HG02938 (cell line): Measurements from ENCODE around the gene RRP1.

Experiments
- ATAC-seq: cut with Tn5 transposase; IDR thresholded peaks from one replicate; pipeline ENCODE4 v1.9.1; 2021; ENCODE audit warnings: mild to moderate bottlenecking, moderate library complexity; ENCODE audit not compliant: unreplicated experiment

The RRP1 gene, protein sequence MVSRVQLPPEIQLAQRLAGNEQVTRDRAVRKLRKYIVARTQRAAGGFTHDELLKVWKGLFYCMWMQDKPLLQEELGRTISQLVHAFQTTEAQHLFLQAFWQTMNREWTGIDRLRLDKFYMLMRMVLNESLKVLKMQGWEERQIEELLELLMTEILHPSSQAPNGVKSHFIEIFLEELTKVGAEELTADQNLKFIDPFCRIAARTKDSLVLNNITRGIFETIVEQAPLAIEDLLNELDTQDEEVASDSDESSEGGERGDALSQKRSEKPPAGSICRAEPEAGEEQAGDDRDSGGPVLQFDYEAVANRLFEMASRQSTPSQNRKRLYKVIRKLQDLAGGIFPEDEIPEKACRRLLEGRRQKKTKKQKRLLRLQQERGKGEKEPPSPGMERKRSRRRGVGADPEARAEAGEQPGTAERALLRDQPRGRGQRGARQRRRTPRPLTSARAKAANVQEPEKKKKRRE

DNA sequence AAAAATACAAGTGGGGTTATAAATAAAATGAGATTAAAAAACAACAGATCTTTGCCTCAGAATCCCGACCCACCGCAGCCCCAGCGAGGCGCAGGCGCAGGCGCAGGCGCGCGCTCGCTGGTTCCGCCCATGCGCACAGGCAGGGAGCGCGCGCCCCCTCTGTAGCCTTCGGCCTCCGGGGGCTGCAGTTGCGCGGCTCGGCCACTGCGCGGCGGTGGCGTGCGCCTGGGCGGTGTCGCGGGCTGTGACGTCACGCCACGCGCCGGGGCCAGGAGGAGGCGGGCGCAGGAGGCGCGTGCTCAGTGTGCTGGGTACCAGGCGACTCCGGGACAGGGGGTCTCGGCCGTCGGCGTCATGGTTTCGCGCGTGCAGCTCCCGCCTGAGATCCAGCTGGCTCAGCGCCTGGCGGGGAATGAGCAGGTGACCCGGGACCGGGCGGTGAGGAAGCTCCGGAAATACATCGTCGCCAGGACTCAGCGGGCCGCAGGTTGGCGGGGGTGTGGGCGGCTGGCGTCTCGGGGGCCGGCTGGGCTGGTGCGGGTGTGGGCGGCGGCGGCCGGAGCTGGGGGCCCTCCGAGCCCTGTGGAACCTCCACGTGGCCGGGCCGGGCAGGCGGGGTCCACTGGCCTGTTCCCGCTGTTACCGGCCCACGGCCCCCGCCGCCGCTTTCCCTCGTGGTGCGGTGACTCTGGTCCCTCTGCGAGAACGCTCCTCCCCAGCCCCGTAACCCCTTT is at the start of gene RRP1:
Gene RRP1 (plus strand): TSS at position 302 of the 734 bp plus-strand sequence. CDS start 53 bp downstream, at position 355.
- peak; percentile 66 for ATAC-seq

DNA sequence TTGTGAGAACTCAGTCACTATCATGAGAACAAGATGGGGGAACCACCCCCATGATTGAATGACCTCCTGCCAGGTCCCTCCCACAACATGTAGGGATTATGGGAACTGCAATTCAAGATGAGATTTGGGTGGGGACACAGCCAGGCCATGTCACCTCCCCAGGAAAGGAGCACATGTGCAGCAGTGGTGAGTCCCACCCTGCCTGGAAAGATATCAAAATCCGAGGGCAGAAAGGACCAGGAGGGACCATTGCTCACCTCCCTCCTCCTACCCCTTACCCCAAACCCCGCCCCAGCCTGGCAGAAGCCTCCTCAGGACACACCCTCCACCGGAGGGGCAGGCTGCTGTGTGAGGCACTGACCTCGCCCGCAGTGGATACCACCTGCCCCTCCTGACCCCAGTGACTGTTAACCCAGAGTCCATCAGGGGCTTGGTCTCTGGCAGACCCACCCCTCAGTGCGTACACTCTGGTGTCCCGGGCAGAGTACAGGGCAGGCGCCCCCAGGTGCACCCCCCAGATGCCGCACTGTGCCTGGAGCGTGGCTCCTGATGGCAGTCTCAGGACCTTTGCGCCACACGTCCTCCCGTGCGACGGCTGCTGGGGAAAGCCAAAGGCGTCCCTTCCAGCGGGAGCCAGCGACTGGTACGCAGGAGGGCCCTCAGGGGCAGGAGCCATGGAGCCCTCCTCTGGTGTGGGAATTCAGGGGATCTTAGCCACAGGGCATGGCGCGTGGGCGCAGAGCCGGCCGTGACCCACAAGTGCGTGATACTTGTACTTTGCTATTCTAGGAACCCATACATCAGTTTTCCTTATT is 49.5 kb upstream of the RRP1 start:
- ATAC-seq, result no peak

DNA sequence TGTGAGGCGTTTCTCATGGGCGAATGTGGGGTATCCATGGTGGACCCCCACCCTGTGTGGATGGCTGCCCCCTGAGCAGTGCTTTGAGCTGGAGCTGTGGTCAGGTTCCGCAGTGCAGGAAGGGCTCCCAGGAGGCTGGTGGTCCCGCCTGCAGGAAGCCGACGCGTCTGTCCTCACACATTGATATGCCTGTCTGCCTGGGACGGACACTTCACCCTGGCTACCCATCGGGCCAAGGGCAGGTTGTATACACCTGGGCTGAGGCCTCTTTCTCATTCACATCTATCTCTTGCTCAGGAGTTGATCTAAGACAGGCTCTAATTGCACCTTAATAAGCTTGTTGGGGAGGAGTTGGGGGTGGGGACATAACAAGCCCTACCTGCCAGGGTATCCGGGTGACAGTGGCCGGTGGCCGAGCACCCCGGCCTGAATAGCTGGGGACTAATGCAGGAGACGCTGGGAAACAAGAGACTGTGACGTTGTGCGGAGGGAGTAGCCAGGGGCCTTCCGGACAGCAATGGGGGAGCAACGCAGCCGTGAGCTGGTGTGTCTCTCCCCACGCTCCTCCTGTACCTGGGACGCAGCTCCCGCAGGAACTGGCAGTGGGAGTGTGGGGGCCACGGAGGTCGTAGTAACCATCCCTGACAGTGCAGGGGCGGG is 48.8 kb upstream of the RRP1 start:
- ATAC-seq, result no peak

DNA sequence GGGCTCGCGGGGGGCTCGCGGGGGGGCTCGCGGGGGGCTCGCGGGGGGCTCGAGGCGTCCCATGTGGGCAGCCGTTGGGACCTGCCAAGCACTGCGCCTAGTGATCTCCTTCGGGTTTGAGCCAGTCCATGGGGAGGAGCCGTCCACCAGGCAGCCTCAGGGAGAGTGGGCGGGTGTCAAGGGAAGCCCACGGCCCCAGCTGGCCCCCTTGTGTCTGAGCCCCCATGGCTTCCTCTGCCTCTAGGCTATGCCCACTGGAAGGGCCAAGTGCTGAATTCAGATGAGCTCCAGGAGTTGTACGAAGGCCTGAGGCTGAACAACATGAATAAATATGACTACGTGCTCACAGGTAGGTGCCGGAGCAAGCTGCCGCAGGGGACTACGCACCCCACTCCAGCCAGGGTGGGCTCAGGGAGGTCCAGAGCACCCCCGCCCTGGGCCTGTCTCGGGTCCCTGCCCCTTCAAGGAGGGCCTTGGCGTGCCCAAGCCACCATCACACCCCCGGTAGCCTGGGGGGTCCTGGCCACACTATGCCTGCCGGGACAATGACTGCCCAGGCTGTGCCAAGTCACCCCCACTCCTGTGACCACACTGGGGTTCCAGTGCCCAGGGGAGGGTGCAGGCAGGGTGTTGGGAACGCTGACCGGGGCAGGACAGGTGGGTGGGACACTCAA is 47.8 kb upstream of the RRP1 start:
- ATAC-seq, result no peak

DNA sequence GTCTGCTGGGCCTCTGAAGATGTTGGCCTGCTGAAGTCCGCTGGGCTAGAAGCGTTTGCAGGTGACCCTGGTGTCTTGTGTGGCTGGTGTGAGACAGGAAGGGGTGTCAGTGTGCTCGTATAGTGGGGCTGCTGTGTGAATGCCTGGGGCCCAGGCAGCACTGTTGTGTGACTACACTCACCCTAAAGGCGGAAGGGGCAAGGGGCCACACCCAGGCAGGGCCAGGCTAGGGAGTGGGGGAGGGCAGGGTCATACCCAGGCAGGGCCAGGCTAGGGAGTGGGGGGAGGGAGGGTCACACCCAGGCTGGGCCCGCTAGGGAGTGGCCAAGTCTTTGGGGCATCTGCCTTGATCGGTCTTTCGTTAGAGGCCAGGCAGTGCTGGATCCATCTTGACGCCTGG is 45.4 kb upstream of the RRP1 start:
- no peak for ATAC-seq

DNA sequence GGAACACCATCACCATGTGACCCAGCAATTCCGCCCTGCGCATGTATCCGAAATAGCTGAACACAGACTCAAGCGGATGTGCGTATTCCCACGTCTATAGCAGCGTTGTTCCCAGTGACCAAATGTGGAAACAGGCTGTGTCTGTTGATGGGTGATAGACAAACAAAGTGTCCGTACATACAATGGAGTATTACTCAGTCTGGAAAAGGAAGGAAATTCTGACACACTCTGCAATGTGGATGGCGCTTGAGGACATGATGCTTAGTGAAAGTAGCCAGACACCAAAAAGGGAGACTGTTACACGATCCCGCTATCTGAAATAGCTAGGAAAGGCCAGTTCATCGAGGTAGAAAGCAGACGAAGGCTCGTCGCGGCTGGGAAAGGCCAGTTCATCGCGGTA is 44.7 kb upstream of the RRP1 start:
- no peak for ATAC-seq

DNA sequence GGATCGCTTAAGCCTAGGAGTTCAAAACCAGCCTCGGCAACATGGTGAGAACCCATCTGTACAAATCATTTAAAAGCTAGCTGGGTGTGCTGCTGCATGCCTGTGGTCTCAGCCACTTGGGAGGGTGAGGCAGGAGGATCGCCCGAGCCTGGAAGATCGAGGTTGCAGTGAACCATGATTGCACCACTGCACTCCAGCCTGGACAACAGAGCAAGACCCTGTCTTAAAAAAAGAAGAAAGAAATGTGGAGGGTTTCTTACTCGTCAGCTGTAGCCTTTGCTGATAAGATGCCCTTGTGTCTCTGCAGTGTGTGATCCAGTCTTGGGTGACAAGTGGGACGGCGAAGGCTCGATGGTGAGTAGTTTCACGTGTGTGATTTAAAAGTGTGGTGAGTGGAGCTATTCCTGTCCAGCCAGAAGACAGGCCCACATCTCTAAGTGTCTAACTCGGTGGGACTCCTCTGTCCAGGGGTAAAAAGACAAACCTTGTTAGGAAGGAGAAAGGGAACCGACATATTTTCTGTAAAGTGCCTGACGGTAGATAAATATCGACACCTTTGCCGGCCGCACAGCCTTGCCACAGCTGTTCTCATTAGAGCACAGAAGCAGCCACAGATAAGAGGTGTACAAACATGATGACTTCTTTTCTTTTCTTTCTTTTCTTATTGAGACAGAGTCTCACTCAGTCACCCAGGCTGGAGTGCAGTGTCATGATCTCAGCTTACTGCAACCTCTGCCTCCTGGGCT is 43.4 kb upstream of the RRP1 start:
- no peak for ATAC-seq

DNA sequence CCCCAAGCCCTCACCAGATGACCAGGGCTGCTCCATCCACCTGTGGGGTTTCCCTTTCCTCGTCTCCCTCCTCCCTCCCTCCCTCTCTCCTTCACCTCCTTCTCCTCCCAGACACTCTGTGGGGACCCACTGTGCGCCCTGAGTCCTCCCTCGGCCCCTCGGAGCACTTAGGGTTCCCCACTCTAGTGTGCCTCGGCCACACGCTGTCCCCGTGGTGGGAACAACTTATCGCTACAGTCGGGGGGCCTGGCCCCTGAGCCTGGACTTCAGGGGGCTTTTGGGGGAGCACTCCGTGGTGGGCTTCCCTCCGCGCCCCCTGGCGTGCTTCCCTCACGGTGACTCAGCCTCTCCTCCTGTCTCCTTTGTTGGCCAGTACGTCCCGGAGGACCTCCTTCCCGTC is 40.8 kb upstream of the RRP1 start:
- ATAC-seq, result no peak

DNA sequence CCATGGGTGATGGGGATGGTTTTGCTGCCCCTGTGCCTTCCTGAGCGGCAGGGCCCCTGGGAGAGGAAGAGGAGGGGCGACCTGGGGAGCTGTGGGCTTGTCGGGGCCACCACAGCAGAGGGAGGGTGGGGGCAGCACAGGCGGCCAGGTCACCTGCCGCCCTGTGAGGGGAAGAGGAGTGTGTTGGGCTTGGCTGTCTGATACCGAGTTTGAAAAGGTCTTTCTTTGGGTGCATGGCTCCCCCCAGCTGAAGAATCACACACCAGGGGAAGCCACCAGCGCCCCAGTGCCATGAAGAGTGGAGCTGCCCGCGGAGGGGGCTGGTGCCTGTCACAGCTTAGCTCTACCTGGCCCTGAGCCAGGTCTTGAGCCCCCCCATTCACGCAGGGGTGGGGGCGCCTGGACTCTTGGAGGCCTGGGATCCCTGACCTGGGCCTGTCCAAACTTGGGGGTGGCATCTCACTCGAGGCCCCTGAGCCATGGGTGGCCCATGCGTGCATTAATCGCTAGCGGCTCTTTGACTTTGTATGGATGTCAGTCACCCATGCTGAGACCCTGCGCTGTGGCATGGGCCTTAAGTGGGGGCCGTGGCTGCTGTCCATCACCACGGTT is 39.6 kb upstream of the RRP1 start:
- no peak for ATAC-seq

DNA sequence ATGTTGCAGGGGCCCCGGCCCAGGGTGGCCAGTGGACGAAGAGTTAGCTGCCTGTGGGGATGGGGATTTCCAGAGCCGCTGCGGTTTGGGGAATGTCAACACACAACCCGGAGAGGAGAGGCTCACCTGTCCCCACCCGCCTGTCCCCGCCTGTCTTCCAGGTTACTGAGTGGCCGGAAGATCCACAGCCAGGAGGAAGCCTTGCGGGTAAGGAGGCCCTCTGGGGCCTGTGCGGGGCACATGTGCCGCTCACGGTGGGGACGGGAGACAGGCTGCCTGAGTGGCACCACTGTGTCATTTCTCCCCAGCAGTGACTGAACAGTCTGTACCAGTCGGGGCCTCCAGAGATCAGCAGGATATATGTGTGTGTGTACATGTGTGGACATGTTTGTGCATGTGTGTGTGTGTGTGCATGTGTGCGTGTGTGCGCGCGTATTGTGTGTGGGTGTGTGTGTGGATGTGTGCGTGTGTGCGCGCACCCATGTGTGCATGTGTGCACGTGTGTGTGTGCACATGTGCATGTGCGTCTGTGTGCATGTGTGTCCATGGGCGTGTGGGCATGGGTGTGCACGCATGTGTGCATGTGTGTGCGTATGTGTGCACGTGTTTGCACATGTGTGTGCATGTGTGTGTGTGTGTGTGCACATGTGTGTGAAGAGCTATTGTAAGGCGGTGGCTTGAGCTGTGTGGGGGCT is 38.9 kb upstream of the RRP1 start:
- ATAC-seq, result no peak

DNA sequence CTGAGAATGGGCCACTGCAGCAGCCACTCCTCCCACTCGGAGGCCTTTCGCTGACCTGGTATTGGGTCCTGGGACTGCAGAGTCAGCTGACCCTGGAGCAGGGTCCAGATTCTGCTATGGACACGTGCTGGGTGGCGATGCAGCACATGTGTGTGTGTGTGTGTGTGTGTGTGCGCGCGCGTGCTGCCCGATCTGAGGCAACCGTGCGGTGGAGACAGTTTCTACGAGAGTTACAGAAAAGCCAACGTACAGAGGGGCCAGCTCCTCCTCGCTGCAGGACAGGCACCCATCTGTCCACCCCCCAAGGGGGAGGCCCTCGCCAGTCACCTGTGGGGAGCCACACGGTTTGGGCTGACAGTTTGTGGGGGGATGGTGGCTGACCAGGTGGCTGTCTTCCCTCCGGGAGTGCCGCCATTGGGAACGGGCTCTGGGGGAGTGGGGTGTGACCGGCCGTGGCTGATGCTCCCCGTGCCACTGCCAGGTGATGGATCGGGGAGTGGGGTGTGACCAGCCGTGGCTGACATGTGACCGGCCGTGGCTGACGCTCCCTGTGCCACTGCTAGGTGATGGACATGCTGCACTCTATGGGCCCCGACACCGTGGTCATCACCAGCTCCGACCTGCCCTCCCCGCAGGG is 37.3 kb upstream of the RRP1 start:
- ATAC-seq, result no peak

DNA sequence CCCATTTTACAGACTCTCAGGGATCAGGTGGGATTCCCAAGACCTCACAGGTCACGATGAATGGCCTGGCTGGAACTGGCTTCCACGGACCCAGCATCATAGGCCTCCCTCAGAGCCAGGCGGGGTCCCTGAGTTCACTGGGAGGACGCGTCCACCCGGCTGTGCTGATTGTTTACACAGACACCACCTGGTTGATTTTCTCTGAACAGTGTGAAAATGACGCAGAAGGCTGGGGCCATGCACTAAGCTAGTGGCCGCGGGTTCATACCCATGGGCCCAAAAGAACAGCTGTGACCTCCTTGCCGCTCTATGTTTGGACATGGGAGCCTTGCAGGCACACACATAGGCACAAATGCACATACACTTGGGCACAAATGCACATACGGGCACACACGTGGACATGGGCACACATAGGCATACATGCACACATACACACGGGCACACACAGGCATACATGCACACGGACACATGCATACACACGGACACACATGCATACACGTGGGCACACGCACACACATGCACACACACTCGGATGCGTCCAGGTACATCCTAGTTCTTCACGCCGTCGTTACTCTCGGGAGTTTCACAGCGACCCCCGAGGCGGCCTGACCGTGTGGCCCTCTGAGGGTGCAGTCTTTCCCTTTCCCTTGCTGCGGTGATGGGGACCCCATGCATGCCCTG is 36.5 kb upstream of the RRP1 start:
- no peak for ATAC-seq

DNA sequence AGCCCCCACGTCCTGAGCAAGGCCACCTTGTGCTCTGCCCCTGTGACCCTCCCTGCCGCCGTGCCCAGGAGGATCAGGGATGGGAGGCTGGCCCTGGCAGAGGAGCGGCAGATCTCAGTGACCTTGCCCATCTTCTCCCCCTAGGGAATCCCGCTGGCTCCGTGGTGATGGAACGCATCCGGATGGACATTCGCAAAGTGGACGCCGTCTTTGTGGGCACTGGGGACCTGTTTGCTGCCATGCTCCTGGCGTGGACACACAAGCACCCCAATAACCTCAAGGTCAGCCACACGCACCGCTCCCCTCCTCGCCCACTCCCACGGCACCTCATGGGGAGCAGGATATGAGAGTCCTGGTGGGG is 36.0 kb upstream of the RRP1 start:
- no peak for ATAC-seq

DNA sequence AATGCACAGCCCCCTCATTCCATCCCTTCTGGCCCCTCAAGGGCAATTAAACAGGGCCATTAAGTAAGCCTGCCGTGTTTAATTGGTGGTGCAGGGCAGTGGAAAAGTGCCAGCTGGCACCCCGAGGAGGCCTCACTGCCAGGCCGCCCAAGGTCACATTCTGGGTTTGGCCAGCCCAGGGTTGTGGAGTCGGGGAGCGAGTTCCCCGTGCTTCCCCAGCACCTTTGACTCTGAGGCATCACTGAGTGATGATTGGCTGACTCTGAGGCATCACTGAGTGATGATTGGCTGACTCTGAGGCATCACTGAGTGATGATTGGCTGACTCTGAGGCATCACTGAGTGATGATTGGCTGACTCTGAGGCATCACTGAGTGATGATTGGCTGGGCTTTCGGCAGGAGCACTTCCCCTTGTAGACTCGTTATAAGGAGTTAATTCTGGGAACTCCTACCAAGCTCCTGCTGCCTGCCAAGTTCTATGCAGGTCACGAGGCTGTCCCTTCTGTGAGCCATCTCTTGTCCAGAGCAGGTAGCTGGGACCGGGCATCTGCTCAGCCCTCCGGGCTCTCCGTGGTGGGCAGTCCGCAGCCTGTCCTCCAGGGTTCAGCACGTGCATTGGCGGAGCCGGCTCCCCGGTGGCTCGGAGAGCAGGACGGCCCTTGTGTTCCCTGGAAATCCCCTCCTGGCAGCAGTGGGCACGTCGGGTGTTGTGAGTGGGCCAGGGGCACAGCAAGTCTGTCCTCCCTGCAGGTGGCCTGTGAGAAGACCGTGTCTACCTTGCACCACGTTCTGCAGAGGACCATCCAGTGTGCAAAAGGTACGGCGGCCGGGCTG is 34.2 kb upstream of the RRP1 start:
- ATAC-seq, result no peak

DNA sequence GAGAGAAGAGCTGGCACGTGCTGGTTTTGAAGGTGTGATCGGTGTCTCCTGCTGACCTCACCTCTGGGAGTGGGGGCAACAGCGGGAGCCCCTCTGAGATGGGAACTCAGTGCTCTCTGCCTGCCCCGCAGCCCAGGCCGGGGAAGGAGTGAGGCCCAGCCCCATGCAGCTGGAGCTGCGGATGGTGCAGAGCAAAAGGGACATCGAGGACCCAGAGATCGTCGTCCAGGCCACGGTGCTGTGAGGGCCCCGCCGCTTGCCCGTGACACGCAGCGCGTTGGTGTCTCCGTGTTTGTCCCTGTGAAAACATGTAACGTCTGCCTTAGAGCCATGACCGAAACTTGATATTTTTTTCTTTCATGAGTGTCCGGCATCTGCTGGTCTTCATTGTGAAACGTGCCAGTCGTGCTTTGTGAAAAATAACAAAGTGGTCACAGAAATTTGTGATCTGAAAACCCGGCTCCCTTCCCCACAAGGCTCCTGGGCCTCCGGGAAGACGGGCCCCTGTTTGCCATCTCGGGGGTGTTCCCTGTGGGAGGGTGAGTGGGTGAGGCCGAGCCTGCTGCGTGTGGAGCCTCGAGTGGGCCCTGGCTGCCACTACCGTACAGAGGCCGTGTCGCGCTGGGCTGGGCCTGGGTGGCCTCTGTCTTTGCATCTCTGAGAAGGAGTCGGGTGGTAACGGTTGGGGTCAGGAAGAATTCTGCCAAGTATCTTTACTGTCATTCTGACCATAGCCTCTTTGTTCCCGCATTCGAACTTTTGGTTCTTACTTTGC is 33.4 kb upstream of the RRP1 start:
- ATAC-seq, result no peak

DNA sequence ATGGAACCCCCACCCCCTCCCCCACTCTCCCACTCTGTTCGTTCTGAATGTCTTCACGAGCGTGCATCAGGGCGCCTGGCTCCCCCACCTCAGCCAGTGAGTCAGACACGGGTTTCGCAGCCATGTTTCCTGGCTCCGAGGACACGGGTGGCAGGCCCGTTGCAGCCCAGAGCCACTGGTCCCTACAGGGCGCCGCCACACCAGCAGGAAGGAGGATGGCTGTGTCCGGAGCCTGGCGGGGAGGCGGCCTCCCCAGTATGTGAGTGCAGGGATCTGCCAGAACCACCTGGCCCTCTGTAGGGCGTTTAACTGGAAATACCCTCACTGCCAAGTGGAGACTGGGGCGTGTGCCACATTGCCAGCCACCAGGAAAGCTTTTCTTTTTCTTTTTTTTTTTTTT is 31.8 kb upstream of the RRP1 start:
- no peak for ATAC-seq
